B cell (primary cell): ENCODE data around the gene DPP10.

Source experiments
- CTCF ChIP-seq: fragments of 200-600 bp; IDR thresholded peaks from one replicate; pipeline ENCODE4 v1.8.0; 2022; ENCODE audit warnings: antibody characterized with exemption, mild to moderate bottlenecking
- EZH2 ChIP-seq: IDR thresholded peaks from 2 replicates; pipeline ENCODE4 v1.6.1; 2012; ENCODE audit warnings: borderline replicate concordance, low read depth, mild to moderate bottlenecking, moderate library complexity, low read length; ENCODE audit not compliant: insufficient read depth, poor library complexity, severe bottlenecking

GRCh38 chr2:115520727-115521126 is 1078.3 kb downstream of the DPP10 start:
- TF ChIP-seq EZH2 (no peak), CTCF (no peak)
